Neural cell (in vitro differentiated cells): ENCODE results near the gene TNK2. TPM values are rescaled to one million over a fixed set of nuclear protein-coding genes. Genes with fewer than 3 reads are reported as not detected.
"Not testable (repeated sequence)": the region's sequence is repeated elsewhere in the genome, so short reads cannot be mapped to it uniquely, and the experiment has no call there.

ENCODE experiments used
- H2AFZ ChIP-seq: fragments of 200-600, 300-800 bp; sonication (generic), shearing (Covaris generic); 2 replicates; pipeline ENCODE4 v1.6.0; 2014; ENCODE audit warnings: low read depth, mild to moderate bottlenecking, antibody characterized with exemption, low read length, moderate library complexity
- H3F3A ChIP-seq: fragments of 200-600 bp; shearing (Covaris generic); 2 replicates; pipeline ENCODE4 v1.6.1; 2016; ENCODE audit warnings: mild to moderate bottlenecking, moderate library complexity, mixed read lengths, antibody characterized with exemption, low read length; ENCODE audit not compliant: insufficient read depth, poor library complexity, severe bottlenecking
- H3K27ac ChIP-seq: fragments of 200-600, 300-800 bp; sonication (generic), shearing (Covaris generic); 2 replicates; pipeline ENCODE4 v1.5.1; 2014; ENCODE audit warnings: mild to moderate bottlenecking, low read length, moderate library complexity
- H3K27me3 ChIP-seq: fragments of 300-800, 200-600 bp; sonication (generic), shearing (Covaris generic); 2 replicates; pipeline ENCODE4 v1.6.0; 2014; ENCODE audit warnings: mild to moderate bottlenecking, low read depth, low read length, moderate library complexity; ENCODE audit not compliant: insufficient read depth
- H3K36me3 ChIP-seq: fragments of 300-800, 200-600 bp; sonication (generic), shearing (Covaris generic); 2 replicates; pipeline ENCODE4 v1.5.1; 2014; ENCODE audit warnings: mild to moderate bottlenecking, antibody characterized with exemption, low read length, moderate library complexity; ENCODE audit not compliant: insufficient read depth
- H3K4me2 ChIP-seq: fragments of 300-800, 200-600 bp; sonication (generic), shearing (Covaris generic); 2 replicates; pipeline ENCODE4 v1.6.0; 2014; ENCODE audit warnings: mild to moderate bottlenecking, low read length
- H3K4me3 ChIP-seq: fragments of 300-800, 200-600 bp; sonication (generic), shearing (Covaris generic); 2 replicates; pipeline ENCODE4 v1.5.1; 2014; ENCODE audit warnings: mild to moderate bottlenecking, low read length, moderate library complexity
- H3K79me2 ChIP-seq: fragments of 200-600 bp; shearing (Covaris generic); replicated peaks from 2 replicates; pipeline ENCODE4 v1.6.0; 2014; ENCODE audit warnings: mild to moderate bottlenecking, low read length, moderate library complexity; ENCODE audit not compliant: insufficient read depth
- H3K9ac ChIP-seq: fragments of 300-800, 200-600 bp; sonication (generic), shearing (Covaris generic); 2 replicates; pipeline ENCODE4 v1.6.1; 2016; ENCODE audit warnings: mild to moderate bottlenecking, low read length, mixed read lengths
- H3K9me2 ChIP-seq: fragments of 200-600 bp; shearing (Covaris generic); 2 replicates; pipeline ENCODE4 v1.6.1; 2016; ENCODE audit warnings: mild to moderate bottlenecking, low read length, mixed read lengths; ENCODE audit not compliant: insufficient read depth
- H3K9me3 ChIP-seq: fragments of 200-600, 300-800 bp; sonication (generic), shearing (Covaris generic); 2 replicates; pipeline ENCODE4 v1.6.1; 2016; ENCODE audit warnings: mild to moderate bottlenecking, mixed run types, low read length, moderate library complexity, mixed read lengths
- H4K20me1 ChIP-seq: fragments of 200-600 bp; shearing (Covaris generic); 2 replicates; pipeline ENCODE4 v1.6.1; 2016; ENCODE audit warnings: mild to moderate bottlenecking, mixed run types; ENCODE audit not compliant: insufficient read depth
- CTCF ChIP-seq: fragments of 450-650 bp; IDR thresholded peaks from 2 replicates; pipeline ENCODE4 v1.5.1; 2014; ENCODE audit warnings: antibody characterized with exemption, mild to moderate bottlenecking, moderate library complexity; ENCODE audit not compliant: poor library complexity, severe bottlenecking
- EP300 ChIP-seq: fragments of 450-650 bp; conservative IDR thresholded peaks from 2 replicates; pipeline ENCODE4 v1.6.1; 2014; ENCODE audit warnings: antibody characterized with exemption, mild to moderate bottlenecking, moderate library complexity; ENCODE audit not compliant: poor library complexity, severe bottlenecking
- EZH2 ChIP-seq: fragments of 200-600, 300-800 bp; shearing (Covaris generic), sonication (generic); IDR thresholded peaks from 2 replicates; pipeline ENCODE4 v1.6.1; 2014; ENCODE audit warnings: antibody characterized with exemption, low read length, borderline replicate concordance, mild to moderate bottlenecking; ENCODE audit not compliant: insufficient read depth, poor library complexity, severe bottlenecking
- MXI1 ChIP-seq: fragments of 450-650 bp; conservative IDR thresholded peaks from 2 replicates; pipeline ENCODE4 v1.6.1; 2014; ENCODE audit warnings: antibody characterized with exemption, mild to moderate bottlenecking; ENCODE audit not compliant: poor library complexity, severe bottlenecking
- POLR2AphosphoS5 ChIP-seq: IDR thresholded peaks from 2 replicates; pipeline ENCODE4 v1.6.1; 2012
- RAD21 ChIP-seq: fragments of 450-650 bp; conservative IDR thresholded peaks from 2 replicates; pipeline ENCODE4 v1.6.1; 2014; ENCODE audit warnings: antibody characterized with exemption, mild to moderate bottlenecking, moderate library complexity
- REST ChIP-seq: IDR thresholded peaks from 2 replicates; pipeline ENCODE4 v1.6.1; 2012; ENCODE audit warnings: borderline replicate concordance
- SMC3 ChIP-seq: fragments of 450-650 bp; conservative IDR thresholded peaks from 2 replicates; pipeline ENCODE4 v1.6.1; 2014; ENCODE audit warnings: antibody characterized with exemption, mild to moderate bottlenecking, moderate library complexity; ENCODE audit not compliant: poor library complexity
- TAF1 ChIP-seq: IDR thresholded peaks from 2 replicates; pipeline ENCODE4 v1.6.1; 2012; ENCODE audit warnings: low read depth
- polyA plus RNA-seq: library from polyadenylated mRNA; depleted of rRNA; stranded (reverse); fragments of >200 nt; gene quantifications from 2 replicates; pipeline ENCODE4 v1.2.3, GENCODE V29; 2014

The TNK2 gene
- polyA plus RNA-seq, 1 donor from 2014 or later = 16.3 TPM

- H3K9me3 ChIP-seq, H2AFZ ChIP-seq, H3K9me2 ChIP-seq, H3K27ac ChIP-seq, H3F3A ChIP-seq, H3K36me3 ChIP-seq, H3K27me3 ChIP-seq, H4K20me1 ChIP-seq, H3K4me3 ChIP-seq, H3K4me2 ChIP-seq, H3K9ac ChIP-seq: not testable (repeated sequence)
- H3K79me2 ChIP-seq = peaks cover 11% of the 10 kb centered on the region
Measured at GRCh38 chr3:195901836-195902585, 6.3 kb downstream of the TNK2 start.

- no peak overlapping the region for H3K9ac ChIP-seq
- H3K27me3 ChIP-seq = no peaks in the 10 kb centered on the region
- no peaks in the 10 kb centered on the region for H4K20me1 ChIP-seq
- TF ChIP-seq EP300 (no peak), EZH2 (no peak), TAF1 (no peak), CTCF (no peak), SMC3 (no peak), REST (no peak), MXI1 (no peak), POLR2AphosphoS5 (no peak), RAD21 (no peak)
- no peak overlapping the region for H3K27ac ChIP-seq
- H3K9me3 ChIP-seq = no peaks in the 10 kb centered on the region
- H3K36me3 ChIP-seq = no peaks in the 10 kb centered on the region
- H3K79me2 ChIP-seq = peaks cover 4% of the 10 kb centered on the region
- no peaks in the 10 kb centered on the region for H3K9me2 ChIP-seq
- peaks cover 5% of the 10 kb centered on the region for H3F3A ChIP-seq
- no peak overlapping the region for H3K4me2 ChIP-seq
- H3K4me3 ChIP-seq = no peak overlapping the region
- no peak overlapping the region for H2AFZ ChIP-seq
Measured at GRCh38 chr3:195900436-195901355, 7.7 kb downstream of the TNK2 start.
